NCI-H2107 (cell line): ENCODE measurements around the gene SLC7A6OS.

Experiments used
- DNase-seq: peaks from one replicate; lab custom pipeline; 2025; lab: John Stamatoyannopoulos, UW

The SLC7A6OS gene

DNA sequence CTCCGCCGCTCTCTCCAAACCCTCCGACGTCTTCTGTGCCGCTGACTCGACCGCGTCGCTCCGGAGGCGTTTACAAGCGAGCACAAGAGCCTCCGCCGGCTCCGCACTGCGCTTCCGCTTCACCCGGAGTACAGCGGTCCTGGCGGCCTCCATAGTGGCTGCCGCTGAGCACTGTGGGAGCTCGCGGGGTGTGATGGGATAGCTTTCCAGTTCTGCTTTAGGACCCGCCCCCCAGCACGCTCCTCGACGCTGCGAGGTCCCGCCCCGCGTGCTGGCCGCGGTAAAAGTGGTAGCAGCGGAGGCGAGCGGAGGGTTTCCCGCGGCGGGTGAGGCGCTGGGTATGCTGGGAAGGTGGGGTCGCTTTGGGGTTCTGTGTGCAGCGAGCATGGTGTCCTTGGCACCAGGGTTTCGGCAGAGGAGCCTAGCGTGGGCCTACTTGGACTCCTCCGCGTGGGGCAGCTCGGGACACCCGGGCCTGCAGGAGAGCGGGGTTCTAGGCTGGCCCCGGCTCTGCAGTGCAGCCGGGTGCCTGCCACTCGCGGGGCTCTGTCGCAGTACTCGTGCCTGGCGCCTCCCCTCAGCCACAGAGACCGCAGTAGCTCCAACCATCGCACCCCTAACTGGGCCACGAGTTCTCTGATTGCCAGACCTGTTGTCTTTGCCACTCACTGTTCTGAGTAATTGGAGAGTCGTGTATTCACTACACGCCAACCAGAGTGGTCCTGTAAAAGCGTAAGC, at the start of gene SLC7A6OS, which contains the start of gene PRMT7:
Gene SLC7A6OS (minus strand): TSS at position 173 of the 738 bp plus-strand sequence. CDS start 20 bp downstream, at position 153.
Gene PRMT7 (plus strand): TSS at position 246 of the 738 bp plus-strand sequence. CDS start 4,961 bp downstream, outside the sequence.
- peak; percentile 91 for DNase-seq

DNA sequence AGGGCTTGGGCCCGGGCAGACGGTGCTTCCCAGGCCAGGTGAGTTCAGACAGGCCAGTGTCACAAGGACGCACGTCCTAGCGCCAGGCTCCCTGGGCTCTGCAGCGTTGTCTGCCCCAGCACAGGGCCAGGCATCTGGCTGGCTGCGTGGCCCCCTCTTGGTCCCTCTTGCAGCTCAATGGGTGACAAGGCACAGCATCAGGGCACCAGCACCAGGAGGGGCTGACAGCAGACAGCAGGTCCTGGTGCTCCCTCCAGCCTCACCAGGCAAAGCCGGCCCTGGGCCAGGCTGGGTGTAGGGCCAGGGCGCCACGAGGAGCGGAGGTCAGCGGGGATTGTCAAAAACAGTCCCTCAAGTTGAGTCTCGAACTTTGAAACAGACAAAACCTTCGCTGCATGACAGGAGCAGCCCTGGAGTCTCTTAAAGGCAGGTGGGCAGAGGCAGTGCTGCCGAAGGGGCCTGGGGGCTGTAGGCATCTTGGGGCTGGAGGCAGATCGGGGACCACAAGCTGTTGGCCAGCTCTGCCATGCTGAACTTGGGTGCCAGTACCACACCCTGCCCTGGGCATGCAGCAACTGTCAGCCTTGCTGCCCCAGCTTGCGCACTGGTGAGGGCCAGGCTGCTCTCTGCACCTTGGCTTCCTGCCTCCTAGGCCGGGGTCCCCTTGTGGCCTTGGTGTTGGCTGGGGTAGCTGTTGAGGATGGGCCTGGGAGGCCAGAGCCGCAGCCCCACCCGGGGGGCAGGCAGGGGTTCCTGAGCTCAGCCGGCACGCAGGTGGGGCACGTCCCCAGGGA, 48.8 kb upstream of the SLC7A6OS start:
- DNase-seq, result no peak

DNA sequence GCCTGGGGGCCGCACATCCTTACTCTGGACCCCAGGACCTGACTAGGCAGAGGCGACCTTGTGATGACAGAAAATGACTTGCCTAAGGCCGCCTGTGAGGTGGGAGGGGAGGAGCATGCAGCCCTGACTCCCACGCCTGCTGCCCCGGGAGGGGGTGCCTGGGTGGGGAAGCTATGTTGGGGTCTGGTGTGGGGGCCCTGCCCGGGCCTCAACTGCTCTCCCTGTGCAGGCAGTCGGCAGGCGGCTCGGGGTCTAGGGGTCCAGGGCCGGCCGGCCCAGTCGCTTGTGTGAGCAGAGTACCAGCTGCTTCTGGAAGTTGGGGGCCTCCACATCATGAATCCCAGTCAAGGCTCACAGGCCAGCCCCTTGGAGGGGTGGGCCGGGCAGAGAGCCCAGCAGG, 48.2 kb upstream of the SLC7A6OS start:
- no peak for DNase-seq

DNA sequence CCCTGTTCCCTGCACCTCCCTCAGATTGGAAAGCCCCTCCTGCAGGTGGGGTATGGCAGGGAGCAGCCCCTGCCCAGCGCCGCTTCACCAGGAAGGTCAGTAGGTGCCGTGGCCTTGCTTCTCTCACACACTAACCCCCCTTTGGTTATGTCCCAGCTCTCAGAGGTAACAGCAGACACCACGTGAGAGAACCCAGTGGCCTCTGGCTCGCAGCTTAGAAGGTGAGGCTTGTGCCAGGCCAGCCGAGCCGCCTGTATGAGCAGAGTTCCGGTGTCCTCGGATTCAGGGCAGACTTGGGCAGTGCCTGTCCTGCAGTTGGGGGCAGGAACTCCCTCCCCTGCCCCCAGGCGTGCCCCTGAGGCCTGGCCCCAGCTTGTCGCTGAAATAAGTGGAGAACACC, 47.2 kb upstream of the SLC7A6OS start:
- DNase-seq, result no peak

DNA sequence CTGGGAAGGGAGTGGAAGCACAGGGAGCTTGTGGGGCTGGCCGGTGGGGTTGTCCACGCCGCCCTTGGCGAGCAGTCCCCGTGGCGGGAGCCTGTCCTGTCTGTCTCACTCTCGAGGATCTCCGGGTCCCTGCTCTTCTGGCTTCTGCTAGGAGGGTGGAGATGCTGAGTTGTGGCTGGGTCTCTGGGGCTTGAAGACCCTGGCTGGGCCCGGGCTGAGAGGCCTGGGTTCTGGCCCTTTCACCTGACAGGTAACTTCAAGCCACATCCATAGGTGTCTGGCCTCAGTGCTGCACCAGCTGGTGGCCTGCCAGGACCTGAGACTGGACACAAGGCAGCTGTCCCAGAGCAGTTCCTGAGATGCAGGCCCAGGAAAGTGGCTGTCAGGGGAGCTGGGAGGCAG, 46.8 kb upstream of the SLC7A6OS start:
- no peak for DNase-seq

DNA sequence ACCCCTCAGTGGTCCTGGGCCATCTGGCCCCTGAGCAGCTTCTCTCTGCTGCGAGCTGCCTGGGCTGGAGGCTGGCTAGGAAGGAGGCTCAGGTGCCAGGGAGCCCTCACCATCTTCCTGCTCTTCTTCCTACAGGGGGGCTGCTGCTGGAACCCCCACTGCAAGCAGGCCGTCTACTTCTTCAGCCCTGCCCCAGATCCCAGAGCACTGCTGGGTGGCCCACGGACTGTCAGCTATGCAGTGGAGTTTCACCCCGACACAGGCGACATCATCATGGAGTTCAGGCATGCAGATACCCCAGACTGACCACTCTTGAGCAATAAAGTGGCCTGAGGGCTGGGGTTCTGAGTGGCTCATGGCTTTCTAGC, 46.2 kb upstream of the SLC7A6OS start:
- DNase-seq, result no peak

DNA sequence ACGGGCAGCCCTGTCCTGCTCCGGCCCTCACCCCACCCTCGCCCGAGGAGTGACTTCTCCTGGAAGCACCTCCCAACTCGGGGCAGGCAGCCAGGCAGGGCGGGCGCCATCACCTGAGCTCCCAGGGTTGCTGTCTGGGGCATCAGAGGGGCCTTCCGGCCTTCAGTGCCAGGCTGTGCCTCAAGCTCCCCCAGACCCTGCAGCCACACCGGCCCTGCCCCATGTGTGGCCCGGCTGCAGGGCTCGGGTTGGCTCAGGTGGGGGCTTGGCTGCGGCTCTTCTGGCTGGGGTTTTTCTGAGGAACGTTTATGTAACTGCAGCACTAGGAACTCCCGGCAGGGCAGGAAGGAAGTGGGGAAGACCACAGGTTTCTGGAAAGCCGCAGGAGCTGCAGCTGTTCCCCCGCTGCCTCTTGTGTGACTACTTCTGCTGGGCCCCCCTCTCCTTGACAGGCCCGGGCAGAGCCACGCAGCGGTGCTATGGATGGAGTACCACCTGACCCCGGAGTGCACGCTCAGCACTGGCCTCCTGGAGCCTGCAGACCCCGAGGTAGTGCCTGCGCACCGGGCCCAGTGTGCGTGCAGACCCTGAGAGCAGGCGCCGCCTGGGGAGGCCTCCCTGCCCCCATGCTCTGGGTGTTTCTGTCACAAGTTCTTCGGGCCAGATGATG, 45.6 kb upstream of the SLC7A6OS start:
- DNase-seq, result no peak

DNA sequence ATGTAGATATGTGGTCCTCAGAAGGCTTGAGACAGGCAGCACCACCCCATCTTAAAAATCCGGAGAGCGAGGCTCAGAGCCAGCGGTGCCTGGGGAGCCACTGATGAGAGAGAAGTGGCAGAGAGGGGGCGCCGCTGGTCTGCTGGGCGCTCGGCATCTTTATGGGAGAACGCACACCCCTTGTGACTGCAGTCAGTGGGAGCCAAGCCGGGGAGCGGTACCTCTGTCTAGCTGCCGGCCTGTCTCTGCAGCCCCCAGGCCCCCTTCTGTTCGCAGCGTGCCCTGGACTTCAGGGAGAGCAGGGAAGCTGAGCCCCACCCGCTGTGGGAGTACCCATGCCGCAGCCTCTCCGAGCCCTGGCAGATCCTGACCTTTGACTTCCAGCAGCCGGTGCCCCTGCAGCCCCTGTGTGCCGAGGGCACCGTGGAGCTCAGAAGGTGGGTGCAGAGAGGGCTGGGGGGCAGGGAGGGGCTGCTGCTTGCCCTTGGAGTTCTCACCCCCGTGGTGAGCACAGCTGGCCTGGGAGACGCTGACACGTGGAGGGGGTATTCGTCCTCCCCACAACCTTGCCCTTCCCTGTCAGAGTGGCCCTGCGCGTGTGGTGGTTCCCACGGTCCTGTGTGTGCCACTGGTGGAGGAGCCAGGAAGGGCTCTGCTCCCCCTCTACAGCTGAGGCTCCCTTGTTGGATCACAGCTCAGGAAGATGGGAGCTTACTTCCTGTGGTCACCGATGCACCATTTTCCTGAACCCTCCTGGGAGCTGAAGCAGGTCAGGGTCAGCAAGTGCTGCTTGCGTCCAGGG, 44.9 kb upstream of the SLC7A6OS start:
- DNase-seq, result no peak

DNA sequence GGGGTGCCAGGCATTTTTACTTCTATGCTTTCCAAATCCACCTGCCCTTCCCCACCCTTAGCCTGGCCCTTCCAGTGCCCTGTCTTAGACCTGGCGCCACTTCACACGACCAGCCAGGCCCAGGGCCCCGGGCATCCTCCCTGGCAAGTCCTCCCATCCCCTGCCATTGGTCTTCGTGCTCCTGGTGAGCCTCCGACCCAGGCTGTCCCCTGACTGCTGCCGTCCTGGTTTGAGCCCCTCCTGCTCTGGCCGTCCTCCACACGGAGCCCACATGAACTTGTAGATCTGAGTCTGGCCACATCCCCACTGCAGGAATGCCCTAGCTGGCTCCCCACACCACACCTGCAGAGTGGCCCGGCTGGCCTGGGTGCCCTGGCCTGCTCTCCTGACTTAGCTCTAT, 44.1 kb upstream of the SLC7A6OS start:
- no peak for DNase-seq

DNA sequence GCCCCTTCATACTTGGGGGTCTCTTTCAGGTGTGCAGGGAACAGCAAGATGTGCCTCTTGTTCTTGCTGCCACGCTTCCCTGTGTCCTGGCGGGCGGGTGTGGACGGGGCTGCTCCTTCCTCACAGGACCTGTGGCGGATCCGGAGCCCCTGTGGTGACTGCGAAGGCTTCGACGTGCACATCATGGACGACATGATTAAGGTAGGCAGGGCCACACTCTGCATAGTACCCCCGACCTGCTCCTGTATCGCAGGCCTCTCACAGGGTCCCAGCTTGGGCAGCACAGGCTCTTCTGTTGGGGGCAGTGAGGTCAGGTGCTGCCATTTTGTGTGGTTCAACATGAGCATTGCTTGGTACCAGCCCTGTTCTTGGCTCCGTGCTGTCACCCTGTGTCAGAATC, 42.6 kb upstream of the SLC7A6OS start:
- DNase-seq, result no peak

DNA sequence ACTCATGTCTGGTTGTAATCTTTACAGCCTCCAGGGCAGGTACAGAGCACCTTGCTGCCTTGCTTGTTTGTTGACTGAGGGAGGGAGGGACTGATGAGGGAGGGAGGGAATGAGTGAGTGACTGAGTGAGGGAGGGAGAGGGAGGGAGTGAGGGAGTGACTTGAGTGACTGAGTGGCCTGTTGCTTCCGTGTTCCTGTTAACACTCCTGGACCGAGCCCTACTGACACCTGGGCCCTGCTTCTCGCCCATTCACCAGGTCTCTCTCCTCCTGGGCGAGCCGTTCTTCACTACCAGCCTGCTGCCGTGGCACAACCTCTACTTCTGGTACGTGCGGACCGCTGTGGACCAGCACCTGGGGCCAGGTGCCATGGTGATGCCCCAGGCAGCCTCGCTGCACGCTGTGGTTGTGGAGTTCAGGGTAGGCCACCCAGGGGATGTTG, 41.3 kb upstream of the SLC7A6OS start:
- no peak for DNase-seq

DNA sequence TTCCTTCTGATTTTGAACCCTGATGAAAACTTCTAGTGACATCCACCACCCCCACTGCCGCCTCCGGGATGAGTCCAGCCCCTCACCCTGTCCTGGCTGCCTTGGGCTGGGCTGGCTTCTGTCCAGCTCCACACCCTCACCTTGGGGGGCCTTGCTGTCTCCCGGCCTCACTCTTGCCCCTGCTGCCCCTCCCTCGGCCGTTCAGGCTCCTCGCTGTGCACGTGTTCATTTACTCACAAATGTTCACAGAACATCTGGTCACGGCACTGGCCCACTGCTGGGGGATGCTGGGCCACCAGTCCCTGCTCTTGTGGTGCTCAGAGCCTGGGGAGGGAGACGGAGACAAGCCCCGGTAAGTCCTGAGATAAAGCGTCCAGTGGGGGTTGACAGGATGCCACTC, 40.7 kb upstream of the SLC7A6OS start:
- DNase-seq, result no peak

DNA sequence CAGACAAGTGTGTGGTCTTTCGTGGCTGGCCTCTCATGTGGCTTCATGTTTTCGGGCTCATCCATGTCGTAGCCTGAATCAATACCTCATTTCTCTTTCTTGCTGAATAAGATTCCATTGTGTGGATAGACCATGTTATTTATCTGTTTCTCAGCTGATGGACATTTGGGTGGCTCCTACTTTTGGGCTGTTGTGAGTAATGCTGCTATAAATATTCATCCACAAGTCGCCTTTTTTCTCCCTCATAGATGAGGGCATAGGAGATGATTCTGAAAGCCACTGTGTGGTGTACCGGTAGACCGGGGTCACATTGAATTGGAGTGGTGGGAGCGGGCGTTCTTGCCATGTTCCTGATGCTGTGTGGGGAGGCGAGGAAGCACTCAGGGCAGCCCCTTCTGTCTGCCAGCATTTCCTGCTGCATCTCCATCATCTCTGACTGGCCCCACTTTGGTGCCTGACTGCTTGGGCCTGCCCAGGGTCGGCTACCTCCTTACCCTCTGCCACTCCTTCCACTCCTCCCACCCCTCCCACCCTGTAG, 40.1 kb upstream of the SLC7A6OS start:
- DNase-seq, result no peak

DNA sequence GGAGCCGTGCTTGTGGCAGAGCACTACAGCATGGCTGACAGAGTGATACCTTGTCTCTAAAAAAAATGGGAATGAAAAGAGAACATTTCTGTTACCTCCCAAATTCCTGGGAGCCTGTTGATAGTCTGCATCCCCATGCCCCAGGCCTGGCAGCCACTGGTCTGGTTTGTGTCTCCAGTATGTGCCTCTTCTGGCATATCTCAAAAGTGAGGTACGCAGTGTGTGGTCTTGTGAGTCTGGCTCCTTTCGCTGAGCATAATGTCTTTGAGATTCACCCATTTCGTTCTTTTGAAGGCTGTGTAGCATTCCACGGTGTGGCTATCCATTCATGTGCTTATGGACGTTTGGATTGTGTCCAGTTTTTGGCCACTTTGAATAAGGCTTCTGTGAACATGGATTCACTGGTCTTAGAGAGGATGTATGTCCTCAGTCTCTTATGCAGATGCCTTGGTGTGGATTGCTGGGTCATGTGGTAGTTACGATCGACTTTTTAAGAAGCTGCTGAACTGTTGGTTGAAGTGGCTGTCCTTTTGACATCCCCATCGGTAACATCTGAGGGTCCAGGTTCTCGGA, 39.2 kb upstream of the SLC7A6OS start:
- DNase-seq, result no peak

DNA sequence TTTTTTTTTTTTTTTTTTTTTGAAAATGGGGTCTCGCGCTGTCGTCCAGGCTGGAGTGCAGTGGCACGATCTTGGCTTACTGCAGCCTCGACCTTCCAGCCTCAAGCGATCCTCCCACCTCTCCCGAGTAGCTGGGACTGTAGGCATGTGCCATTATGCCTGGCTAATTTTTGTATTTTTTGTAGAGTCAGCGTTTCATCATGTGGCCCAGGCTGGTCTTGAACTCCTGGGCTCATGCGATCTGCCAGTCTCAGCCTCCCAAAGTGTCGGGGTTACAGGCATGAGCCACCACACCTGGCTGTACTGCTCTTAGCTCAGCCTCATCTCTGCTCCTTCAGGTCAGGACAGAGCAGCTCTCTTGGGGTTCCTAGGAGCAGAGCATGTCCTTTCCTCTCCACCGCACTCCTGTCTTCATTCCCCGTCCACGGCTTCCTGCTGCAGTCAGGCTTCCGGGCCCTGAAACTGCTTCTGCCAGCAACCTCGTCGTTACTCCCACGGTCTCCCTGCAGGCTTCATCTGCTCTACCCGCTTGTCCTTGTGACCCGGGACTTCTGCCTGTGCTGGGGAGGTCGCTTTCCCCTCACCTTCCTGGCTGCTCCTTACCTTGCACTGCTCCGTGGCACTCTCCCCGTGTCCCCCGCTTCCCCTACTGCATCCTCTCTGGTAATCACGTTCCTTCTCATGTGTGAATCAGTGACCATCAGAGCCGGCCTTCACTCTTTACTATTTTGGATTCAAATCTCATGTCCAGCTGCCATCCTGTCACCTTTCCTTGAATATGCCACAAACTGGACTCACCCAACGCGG, 38.1 kb upstream of the SLC7A6OS start:
- DNase-seq, result no peak

DNA sequence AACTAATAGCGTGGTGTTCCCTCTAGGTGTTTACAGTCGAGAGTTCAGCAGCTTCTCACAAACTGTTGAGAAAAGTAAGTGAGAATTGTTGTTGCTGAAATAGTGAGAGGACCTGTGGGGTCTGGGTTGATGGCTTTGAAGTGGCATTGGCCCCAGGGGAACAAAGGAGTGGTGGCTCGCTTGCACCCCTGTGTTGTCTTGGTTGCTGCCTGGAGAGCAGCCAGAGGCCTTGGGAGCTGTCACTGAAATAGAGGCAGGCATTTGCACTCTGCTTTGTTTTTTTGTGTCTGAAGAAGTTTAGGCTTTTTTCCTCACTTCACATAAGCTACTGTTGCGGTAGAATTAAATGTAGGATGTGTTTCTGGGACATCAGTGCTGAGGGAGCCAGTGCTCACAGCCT, 36.9 kb upstream of the SLC7A6OS start:
- no peak for DNase-seq

DNA sequence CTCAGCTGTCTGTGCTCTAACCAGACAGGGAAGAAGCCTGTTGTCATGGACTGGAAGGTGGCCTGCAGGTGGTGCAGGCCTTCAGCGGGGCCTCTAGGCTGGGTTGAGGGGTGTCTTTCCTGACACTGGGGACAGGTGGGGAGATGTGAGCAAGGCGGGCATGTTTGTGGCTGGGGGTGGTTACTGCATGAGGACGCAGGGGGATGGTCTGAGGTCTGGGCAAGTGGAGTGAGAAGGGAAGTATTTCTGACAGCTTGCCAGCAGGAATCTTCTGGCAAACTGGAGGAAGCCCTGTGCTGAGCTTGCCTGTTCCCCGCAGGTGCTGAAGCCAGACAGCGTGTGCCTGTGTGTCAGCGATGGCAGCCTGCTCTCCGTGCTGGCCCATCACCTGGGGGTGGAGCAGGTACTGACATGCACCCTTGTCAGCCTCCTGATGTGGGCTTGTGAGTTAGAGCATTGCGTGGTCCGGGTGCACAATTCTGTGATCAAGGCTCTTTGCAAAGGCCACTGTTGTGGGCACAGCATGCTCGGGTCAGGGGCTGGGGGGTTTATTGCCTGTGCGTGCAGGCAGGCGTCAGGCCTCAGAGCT, 36.2 kb upstream of the SLC7A6OS start:
- no peak for DNase-seq

DNA sequence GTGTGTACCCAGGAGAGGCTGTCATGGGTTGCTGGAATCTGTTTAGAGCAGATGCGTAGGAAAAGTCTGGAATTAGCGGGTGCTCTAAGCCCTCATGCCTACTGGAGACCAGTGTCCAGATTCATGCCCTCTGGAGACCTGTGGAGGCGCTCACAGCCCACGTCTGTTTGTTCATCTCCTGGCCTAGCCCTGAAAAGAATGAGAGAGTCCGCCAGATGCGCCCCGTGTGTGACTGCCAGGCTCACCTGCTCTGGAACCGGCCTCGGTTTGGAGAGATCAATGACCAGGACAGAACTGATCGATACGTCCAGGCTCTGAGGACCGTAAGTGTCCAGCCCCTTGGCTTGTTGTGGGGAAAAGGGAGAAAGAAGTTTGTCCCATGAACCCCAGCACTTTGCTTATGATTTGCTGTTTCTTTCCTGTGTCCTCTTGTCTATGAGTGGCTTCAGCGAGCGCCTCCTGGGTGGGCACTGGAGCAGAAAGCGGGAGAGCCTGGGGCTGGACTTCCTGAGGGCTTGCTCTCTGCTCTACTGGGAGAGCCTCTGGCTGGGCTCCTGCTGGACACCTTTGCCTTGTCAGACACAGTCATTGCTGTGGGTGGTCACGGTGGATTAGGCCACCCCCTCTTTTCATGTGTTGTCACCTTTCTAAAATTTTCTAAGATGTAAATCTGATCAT, 35.4 kb upstream of the SLC7A6OS start:
- no peak for DNase-seq

DNA sequence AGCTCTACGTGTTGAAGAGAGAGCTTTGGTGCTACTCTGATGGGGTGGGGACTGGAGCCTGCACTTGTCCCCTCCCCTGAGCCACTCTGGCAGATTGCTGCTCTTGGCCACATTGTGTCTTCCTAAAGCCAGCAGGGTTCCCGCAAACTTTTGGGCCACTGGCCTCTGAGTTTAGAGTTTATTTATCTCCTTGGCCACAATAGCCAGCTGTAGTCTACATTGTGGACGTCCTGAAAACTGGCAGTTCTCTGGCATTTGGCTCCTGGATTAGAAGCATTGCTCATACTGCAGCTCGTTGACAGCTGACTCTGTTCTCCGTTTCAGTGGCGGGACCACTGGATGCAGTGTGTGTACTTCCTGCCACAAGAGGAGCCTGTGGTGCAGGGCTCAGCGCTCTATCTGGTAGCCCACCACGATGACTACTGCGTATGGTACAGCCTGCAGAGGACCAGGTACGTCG, 34.6 kb upstream of the SLC7A6OS start:
- DNase-seq, result no peak
